ENCODE data around the gene FAM89B.

Gene FAM89B

DNA sequence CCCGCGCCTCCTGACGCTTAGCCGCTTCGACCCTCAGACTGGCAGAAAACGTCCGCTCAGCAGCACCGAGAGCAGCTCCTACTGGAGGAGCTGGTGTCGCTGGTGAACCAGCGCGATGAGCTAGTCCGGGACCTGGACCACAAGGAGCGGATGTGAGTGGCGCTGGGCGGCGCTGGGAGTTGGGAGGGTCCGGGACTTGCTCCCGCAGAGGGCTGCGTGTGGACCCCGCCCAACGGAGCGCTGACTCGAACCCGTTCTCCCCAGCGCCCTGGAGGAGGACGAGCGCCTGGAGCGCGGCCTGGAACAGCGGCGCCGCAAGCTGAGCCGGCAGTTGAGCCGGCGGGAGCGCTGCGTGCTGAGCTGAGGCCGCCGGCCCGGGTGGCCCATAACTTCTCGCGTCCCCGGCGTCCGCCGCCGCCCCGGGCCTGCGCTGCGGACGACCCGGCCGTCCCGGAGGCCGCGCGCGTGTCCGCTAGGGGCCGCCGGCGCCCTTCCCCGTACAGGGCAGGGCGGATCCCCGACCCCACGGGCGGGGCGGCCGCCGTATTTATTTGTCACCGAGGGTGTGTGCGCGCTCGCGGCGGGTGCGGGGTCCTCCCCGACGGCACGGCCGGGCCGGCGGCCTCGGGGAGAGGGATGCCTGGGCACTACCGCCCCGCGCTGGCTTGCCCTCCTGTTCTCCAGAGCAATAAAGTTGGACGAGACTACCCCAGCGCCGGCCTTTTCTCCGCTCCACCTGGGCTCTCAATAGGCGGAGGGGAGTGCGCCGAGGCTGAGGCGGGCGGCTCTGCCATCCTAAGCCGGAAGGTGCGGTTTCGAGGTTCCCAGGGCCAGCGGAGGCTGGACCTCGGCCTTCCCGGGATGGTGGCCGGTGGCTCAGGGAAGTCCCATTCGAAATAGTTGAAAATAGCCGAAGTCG lies 19.9 kb downstream of the FAM89B start:
- DNase-seq, result no peak

DNA sequence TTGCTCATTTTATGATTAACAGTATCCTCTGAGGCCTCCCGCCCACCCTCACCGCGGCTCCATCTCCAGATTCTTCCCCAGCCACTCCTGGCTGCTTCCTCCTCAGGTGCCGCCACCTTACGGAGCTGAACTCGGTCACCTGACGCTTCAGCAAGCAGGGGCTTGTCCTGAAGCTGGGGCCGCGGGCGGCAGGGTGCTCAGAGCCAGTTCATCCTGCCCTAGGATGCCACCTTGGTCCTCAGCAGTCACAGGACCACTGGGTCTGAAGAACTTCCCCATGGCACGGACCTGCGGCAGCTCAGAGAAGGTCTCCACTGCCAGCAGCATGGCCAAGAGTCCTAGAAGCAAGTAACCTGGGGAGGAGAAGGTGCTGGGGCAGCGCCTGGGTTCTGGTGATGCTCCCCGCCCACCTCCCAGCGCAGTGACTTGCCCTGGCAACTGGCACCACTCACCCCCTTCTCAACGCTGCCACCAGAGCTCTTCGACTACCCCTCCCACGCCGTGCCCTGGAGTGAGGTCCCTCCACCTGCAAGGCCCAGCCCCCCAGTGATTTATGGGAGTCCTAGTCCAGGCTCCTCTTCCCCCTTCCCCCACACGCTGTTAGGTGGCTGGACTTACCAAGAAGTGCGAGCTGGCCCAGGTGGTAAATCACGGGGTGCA lies 20.6 kb downstream of the FAM89B start:
- DNase-seq, result no peak

DNA sequence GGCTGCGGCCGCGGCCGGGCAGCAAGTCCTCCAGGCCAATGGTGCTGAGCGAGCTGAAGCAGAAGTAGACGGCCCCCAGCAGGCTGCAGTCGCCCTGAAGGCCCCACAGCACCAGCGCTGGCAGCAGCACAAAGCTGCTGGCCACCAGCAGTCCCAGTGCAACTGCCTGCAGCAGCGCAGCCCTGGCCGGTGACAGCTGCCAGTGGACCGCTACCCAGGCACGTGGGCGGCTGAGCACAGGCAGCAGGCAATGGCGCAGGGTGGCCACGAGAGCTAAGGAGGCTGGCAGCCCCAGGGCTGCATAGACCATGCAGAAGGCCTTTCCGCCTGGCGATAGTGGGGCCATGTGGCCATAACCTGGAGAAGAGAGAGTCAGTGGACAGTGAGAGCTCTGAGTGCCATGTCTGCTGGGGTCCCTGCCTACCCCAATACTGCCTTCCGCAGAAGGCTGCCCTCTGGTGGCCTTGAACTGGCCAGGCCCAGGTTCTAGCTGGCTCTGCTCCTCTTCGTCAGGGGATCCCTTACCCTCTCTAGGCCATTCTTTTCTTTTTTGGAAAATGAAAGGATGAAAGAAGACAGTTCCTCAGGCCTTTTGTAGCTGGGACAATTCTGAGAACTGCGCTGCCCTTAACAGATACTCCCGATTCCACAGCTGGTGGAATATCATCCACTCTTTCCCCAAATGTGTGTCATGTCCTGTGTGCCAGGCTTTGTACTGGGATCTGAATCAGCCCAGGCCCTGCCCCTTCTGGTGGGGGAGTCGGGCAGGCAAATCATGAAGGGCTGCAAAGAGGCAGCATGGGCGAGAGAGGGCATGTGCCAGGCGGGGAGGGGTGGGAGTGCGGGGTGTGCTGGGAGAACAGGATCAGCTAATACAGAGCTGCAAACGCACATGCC lies 21.4 kb downstream of the FAM89B start:
- DNase-seq, result no peak

GRCh38 chr11:65595131-65595530 lies 22.8 kb downstream of the FAM89B start:
- no peak for DNase-seq

- no peak for DNase-seq
Observed at GRCh38 chr11:65595543-65596281, 23.4 kb downstream of the FAM89B start, which contains the start of gene KCNK7. TSS of gene KCNK7 (minus strand) at chr11:65595800. CDS start at chr11:65595772, 28 bp downstream.

GRCh38 chr11:65596520-65596919 lies 24.2 kb downstream of the FAM89B start:
- no peak for DNase-seq

DNA sequence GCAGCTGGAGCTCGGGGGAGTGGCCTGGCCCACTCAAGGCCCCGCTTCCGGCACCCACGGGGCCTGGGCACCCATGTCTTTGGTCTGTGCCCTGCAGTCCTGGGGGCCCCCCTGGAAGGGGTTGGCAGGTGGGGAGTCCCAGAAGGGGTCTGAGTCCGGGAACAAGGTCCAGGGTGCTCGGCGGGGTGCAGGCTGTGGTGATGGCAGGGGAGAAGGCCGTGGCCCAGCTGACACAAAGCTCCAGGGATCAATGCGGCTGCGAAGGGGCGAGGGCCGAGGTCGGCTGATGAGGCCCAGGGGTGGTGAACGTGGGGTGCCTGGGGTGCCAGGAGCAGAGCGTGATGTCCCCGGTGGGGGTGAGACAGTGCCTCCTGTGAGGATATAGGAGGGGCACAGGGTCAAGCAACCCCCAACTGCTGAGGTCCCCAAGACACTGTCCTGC lies 25.9 kb downstream of the FAM89B start:
- no peak for DNase-seq

DNA sequence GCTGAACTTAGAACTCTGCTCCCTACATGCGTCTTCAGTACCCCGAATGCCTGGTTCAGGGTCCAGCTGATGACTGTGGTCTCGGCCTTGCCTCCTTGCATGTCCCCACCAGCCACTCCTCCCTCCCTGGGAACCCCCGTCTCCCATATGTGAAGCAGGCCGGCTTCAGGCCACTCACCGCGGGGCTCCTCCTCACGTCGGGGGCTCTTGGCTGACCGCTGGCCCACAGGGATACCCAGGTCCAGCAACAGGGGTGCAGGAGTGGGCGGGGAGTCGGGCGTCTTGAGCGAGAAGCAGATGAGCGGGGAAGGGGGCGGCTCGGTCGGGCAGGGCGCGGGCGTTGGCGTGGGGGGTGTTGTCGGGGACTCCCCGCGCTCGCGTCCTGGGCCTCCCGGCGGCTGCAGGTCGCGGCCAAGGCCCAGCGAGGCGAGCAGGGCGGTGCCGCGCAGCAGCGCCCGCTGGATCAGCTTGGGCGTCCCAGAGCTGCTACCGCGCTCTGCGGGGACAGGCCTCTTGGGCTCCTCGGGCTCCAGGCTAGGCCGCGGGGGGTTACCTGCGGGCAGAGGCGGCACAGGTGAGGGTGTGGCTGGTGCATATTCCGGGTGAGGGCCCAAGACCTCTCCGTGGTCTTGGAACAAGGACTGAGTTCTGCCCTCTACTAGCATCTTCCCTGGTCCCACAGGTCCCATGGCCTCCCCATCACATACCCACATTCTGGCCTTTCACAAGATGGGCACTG lies 27.0 kb downstream of the FAM89B start:
- DNase-seq, result no peak

DNA sequence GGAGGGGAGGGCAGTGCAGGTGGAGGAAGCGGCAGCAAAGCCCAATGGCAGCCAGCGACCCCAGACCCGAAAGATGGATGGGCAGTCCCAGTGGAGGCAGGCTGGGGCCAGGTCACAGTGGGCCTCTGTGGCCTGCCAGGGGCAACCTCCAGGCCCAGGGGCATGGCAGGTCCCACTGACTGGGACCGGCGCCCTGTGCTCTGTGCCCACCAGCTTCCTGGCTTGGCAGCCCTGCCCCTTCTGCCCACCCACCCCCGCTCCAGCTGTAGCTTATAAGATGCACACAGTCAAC lies 27.6 kb downstream of the FAM89B start:
- no peak for DNase-seq

GRCh38 chr11:65604258-65604657 lies 31.9 kb downstream of the FAM89B start:
- DNase-seq, result no peak

DNA sequence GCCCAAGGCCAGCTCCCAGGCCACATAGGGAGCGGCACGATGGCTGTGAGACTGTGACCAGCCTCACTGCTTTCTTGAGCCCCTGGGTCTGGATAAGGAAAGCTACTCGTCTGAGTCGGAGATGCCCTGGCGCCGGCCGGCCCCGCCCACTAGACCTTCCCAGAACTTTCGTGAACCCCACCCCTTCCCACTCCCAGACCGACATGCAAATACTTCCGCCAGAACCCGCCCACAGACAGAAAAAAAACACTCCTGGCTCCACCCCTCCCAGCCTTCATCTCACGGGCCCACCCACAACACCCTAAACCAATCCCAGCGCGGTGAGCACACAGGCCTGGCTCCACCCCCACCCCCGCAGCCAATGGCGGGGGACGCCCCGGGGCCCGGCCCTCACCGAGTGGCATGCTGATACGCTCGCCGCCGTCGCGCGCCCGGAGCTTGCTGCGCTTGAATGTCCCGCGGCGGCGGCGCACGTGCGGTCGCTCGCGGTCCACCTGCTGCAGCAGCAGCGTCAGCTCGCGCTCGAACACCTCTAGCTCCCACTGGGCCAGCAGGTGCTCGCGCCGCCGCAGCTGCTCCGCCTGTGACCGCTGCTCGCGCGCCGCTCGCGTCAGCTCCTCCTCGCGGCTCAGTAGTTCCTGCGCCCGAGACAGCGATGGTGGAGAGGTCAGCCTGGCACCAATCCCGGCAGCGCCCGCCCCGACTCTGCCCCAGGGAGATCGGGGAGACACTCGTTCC lies 34.7 kb downstream of the FAM89B start:
- no peak for DNase-seq

- no peak for DNase-seq
Observed at GRCh38 chr11:65607614-65608426, 35.5 kb downstream of the FAM89B start.

DNA sequence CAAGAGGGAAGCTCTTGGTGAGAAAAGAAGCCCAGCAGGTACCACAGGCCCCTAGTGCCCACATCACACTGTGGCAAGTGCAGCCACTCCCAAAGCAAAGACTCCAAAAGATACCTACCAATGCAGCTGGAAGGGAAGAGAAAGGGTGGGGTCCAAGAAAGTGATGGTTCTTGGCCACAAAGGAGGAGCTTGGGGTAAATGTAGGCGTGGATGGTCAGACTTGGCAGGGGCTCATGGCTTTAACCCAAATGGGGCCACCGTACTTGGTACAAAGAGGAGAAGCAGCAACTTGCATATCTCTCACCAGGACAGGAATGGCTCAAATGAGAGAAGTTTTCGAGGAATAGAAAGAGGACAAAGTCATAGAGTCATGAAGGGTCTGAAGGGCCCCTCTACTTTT lies 36.9 kb downstream of the FAM89B start:
- no peak for DNase-seq

DNA sequence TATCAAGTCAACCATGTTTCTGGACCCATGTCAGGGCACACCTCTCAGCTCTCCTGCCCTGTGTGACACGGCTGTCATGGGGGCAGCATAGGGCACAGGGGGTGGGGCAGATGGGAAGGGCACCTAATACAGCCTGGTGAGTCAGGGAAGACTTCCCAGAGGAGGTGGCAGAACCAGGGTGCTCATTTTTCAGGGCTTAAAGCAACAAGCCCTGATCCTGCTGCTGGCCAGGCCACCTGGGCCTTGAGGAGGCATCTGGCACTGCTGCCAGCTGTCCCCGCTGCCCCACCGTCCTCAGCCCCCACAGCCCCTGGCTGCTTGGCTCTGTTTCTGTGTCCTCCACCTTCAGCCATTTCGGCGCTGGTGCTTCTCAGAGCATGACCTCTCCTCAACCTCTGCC lies 37.3 kb downstream of the FAM89B start:
- DNase-seq, result no peak

DNA sequence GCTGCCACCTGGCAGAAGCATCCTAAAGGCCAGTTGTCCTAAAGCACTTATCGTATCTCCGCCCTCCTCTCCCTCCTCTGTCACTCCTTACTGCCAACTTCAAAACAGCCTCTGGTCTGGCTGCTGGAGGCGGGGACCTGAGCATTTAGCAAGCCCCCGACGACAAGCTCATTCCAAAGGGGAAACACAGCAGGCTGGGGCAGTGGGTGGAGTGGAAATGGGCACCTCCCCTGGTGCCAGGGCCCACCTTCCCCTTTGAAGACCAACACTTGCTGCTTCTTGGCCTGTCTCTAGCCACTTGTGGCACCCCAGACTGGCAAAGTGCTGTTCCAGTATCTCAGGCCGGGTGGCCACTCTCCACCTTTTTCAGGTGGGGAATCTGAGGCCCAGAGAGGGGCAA lies 38.1 kb downstream of the FAM89B start:
- DNase-seq, result no peak

DNA sequence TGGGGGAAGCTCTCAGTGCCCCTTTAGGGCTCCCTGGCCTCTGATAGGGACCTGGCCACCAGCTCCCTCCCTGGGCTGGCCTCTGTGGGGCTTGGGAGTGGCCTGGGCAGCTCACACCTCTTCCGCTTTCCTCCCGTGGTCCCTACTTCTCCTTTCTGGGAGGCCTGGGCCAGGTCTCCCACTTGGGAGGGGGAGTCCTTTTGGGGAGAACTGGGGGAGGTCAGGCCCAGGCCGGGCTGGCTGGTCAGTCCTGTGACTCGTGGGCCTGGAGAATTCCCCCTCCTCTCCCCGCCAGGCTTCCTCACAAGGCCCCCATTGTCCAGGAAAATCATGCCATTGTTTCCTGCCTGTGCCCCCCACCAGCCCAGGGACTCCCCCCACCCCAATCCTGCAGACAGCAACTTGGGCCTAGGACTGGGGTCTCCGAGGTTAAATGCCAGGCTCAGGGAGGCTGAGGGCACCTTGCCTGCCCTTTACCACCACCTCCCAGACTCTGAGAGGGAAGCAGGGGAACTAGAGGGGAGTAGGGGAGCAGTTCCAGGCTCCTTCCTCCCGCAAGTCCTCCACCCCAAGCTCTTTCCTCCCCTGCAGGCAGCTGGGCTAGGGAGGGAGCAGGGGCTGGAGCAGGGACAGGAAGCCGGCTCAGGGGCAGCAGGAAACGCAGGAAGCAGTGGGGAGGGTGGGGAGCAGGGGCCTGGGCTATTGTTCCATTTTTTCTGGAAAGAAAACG lies 38.9 kb downstream of the FAM89B start:
- DNase-seq, result no peak

- no peak for DNase-seq
Observed at GRCh38 chr11:65611758-65612603, 39.6 kb downstream of the FAM89B start.

DNA sequence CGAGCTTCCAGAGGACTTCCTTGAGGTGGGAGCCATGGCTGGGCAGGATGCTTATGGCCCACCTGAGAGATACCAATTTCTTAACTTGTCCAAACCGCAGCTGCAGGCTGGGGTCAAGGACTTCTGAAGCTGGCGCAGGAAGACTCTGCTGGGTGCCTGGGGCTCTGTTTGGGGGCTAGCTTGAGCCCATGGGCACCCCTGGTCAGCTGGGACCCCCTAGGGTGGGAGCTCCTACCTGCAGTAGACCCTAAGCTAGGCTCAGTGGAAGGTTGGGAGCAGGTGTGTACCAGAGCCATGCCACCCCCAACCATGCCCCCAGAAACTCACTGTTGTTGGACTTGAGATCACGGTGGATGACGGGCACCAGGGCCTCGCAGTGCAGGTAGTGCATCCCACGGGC lies 40.4 kb downstream of the FAM89B start:
- no peak for DNase-seq
